Measurements from ENCODE around the gene TSKS. TPM values are rescaled to one million over a fixed set of nuclear protein-coding genes. Genes with fewer than 3 reads are reported as not detected.
A peak's percentile ranks its signal among the peaks of the same experiment; 100 is the strongest.

Gene TSKS
- total and polyA plus RNA-seq, 2 of the 13 experiments (the other 11 are each of a cell fraction or from before 2014, with no cell fraction given), result 0.03 TPM; not detected in 1

- TF ChIP-seq CTCF (CRISPR knock-in tag; IDR thresholded peaks at IDR 0.05) (peak; percentile 75), RBFOX2 (IDR thresholded peaks at IDR 0.05; ENCODE audit: low read depth, low read length) (peak; percentile 57; the same call in 1 of the 2 replicates), STAT5B (CRISPR knock-in tag; IDR thresholded peaks at IDR 0.05) (0 out of 2 replicates have a peak, but pooled peaks have one; percentile 23), HNF1B (CRISPR knock-in tag; IDR thresholded peaks at IDR 0.05) (peak; percentile 72), KDM2A (CRISPR knock-in tag; IDR thresholded peaks at IDR 0.05; ENCODE audit: borderline replicate concordance, low read depth) (peak; percentile 81; the same call in 1 of the 2 replicates), ZNF556 (CRISPR knock-in tag; IDR thresholded peaks at IDR 0.05; ENCODE audit: borderline replicate concordance) (no peak), ERF (CRISPR knock-in tag; IDR thresholded peaks at IDR 0.05) (no peak), TFDP1 (CRISPR knock-in tag; IDR thresholded peaks at IDR 0.05; ENCODE audit: borderline replicate concordance) (no peak; the same call in 1 of the 2 replicates), PAF1 (CRISPR knock-in tag; IDR thresholded peaks at IDR 0.05) (no peak), FOXO1 (CRISPR knock-in tag; IDR thresholded peaks at IDR 0.05) (0 out of 2 replicates have a peak, but pooled peaks have one; percentile 46), SMAD1 (CRISPR knock-in tag; IDR thresholded peaks at IDR 0.05; ENCODE audit: borderline replicate concordance, low read depth) (peak; percentile 63; the same call in 1 of the 2 replicates), ZNF850 (CRISPR knock-in tag; conservative IDR thresholded peaks at IDR 0.05) (no peak), KDM3A (CRISPR knock-in tag; IDR thresholded peaks at IDR 0.05; ENCODE audit: low read depth) (peak; percentile 43; the same call in 1 of the 2 replicates), ATF6 (CRISPR knock-in tag; conservative IDR thresholded peaks at IDR 0.05) (no peak), PREB (CRISPR knock-in tag; IDR thresholded peaks at IDR 0.05) (no peak), PHF8 (CRISPR knock-in tag; IDR thresholded peaks at IDR 0.05) (peak; percentile 56), ZNF598 (CRISPR knock-in tag; IDR thresholded peaks at IDR 0.05; ENCODE audit: borderline replicate concordance) (0 out of 2 replicates have a peak, but pooled peaks have one; percentile 14), IRF9 (CRISPR knock-in tag; IDR thresholded peaks at IDR 0.05; ENCODE audit: borderline replicate concordance) (peak; percentile 39; the same call in 1 of the 2 replicates), ZBTB42 (CRISPR knock-in tag; IDR thresholded peaks at IDR 0.05) (peak; percentile 21; the same call in 1 of the 2 replicates)
These were observed 46.2 kb upstream of the TSKS start (continued) for GRCh38 chr19:49809160-49809940.
